HG03025 (cell line): ENCODE data around the gene KCNH2.
"Not testable (repeated sequence)": the region's sequence is repeated elsewhere in the genome, so short reads cannot be mapped to it uniquely, and the experiment has no call there.

ENCODE experiments used
- ATAC-seq: cut with Tn5 transposase; IDR thresholded peaks from one replicate; pipeline ENCODE4 v1.9.1; 2021; ENCODE audit warnings: mild to moderate bottlenecking, moderate library complexity; ENCODE audit not compliant: unreplicated experiment, low FRiP score

Gene KCNH2

DNA sequence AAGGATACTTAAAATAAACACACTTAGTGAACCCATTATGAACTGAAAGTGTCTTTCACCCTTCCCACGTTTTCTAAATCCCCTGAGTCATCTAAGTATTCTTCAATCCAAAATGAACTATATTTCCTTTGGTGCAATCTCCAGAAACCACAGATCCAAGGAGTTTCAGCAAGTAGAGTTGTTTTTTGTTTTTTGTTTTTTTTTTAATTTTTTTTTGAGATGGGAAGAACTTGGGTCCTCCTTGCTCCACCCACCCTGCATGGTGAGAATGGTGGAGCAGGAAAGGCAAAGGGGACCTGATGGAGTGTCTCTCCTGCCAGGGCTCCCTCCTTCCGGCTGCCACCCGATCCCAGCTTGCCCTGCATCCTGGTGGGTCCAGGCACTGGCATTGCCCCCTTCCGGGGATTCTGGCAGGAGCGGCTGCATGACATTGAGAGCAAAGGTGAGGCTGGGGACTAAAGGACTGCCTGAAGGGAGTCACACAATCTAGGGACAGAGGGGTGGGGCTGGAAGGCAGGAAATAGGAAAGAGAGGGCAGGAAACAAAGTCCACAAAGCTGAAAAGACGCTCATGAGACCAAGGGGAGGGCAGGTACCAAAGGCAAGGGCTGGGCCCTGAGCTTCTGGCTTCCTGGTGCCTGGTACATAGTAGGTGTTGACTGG is 34.0 kb upstream of the KCNH2 start:
- no peak for ATAC-seq

DNA sequence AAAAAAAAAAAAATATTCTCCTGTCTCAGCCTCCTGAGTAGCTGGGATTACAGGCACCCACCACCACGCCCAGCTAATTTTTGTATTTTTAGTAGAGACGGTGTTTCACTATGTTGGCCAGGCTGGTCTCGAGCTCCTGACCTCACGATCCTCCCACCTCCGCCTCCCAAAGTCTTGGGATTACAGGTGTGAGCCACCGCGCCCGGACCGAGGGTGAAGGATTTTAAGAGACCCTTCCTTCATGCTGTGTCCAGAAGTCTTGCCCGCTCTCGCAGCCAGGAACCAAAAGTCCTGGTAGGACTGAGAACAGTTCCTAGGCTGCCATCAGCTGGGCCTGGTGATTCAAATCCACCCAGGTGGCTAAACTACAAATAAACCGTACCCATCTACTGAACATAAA is 33.5 kb upstream of the KCNH2 start:
- not testable (repeated sequence) for ATAC-seq

DNA sequence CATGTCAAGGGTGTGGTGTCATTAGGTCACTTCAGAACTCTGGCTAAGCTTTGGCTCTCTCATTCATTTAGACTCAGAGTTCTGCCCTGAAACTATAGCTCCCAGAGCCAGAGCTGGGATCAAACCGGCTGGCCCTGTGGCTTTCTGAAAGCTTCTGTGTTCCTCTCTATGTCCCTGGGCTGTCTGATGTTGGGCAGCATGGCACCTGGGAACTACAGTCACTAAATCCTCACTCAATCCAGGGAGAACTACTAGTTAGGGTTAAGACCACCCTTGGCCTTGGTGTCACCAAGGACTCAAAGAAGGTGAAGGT is 32.9 kb upstream of the KCNH2 start:
- no peak for ATAC-seq

DNA sequence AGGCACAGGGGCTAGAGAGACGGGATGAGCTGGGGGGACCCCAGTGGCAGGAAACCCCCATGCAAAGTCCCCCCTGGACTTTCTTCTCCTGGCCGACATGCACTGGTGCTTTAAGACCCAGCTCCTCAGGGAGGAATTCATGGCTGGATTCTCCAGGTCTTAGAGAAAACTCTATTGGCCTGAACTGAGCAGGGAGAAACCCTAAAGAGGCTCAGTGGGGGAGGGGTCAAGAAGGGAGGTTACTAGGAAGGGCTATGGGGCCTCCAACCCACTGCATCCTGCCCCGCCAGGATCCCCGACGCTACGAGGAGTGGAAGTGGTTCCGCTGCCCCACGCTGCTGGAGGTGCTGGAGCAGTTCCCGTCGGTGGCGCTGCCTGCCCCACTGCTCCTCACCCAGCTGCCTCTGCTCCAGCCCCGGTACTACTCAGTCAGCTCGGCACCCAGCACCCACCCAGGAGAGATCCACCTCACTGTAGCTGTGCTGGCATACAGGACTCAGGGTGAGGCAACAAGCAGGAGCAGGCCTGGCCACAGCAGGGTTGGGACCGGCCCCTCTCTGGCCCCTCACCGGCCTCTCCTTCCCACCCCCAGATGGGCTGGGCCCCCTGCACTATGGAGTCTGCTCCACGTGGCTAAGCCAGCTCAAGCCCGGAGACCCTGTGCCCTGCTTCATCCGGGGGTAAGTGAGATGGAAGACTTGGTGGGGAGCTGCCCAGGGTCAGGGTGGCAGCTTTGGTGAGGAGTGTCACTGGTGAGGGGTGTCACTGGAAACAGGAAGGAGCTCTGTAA is 32.4 kb upstream of the KCNH2 start:
- ATAC-seq = no peak

DNA sequence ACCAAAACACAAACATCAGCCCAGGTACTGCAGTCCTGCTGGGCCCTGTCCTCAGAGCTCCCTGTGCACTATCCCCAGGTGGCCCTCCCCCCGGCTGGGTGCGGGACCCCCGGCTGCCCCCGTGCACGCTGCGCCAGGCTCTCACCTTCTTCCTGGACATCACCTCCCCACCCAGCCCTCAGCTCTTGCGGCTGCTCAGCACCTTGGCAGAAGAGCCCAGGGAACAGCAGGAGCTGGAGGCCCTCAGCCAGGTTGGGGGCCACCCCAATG is 31.9 kb upstream of the KCNH2 start:
- ATAC-seq = no peak

DNA sequence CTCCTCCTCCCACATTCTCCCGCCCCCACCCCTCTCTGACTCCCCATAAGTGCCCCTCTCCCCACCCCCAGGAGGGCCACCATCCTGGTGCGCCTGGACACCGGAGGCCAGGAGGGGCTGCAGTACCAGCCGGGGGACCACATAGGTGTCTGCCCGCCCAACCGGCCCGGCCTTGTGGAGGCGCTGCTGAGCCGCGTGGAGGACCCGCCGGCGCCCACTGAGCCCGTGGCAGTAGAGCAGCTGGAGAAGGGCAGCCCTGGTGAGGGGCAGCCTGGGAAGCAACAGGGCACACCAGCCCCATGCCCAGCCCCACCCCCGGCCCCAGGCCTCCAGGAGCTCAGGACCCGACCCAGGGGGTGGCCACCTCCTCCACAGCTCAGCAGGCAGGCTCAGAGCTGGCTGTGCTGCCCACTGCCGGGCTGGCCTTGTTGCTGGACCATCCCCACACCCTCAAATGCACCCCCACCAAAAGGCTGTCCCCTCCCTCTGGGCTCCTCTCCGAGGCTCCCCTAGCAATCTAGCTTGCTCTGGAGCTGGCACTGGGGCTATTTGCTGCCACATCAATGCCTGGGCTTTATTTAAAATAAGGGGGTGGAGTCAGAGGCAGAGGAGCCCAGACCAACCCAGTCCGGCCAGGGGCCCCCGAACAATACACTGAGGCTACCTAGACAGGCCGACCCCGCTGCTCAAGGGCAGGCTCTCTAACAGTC is 31.4 kb upstream of the KCNH2 start:
- ATAC-seq = no peak

DNA sequence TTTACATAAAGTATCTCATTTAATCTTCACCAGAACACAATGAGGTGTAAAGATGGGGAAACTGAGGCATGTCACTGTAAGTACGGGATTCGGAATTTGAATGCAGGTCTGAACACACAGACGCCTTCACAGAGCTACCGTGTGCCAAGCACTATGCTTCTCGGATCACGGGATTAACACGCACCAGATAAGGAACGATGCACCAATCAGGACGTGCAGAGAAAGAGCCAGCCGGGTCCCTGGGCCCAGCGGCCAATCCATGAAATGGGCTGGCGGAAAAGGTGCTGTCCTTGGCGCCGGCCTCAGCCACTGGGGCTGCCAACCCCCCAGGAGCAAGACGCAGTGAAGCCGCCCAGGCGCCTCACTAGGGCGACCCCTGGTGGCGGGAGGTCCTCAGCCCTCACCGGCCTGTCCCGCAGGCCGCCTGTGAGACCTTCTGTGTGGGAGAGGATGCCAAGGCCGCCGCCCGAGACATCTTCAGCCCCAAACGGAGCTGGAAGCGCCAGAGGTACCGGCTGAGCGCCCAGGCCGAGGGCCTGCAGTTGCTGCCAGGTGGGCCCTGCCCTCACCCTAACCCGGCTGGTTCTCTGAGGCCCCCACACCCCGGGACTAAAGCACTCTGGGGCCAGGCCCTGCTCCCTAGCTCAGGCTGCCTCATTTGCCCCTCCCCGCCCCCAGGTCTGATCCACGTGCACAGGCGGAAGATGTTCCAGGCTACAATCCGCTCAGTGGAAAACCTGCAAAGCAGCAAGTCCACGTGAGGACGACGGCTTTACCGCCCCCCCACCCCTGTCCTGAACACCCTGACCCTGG is 30.6 kb upstream of the KCNH2 start:
- no peak for ATAC-seq

DNA sequence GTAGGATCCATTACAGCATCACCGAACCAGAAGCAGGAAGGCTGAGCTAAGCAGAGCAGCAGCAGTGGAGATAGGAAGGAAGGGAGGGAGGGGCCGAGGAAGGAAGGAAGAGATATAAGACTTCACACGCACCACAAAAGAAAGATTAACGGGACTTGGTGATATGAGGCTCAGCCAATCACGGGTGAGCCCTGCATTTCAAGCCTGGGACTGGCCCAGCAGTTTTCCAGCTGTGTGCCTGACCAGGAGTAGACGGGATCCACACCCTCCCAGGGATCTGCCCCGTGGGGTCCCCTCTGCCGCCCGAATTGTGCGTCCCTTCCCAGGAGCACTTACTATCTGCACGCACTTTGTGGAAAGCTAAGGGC is 30.0 kb upstream of the KCNH2 start:
- ATAC-seq = no peak

DNA sequence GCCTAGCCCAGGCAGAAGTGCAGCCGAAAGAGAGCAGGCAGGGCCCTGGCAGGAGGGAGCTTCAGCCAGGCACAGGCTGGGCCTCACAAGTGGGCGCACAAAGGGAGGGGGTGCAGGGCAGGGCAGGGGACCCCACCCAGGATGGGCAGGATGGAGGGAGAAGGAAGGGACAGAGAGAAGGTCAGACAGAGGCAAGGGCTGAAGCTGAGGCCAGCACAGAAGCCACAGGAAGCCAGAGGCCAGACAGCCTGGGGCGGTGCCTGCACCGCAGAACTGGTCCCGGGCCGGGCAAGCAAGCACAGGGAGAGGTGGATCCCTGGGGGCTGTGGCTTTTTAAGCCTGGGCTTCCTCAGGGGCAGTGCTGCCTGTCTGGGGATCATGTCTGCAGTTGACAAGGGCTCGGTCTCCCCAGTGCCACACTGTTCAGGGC is 29.4 kb upstream of the KCNH2 start:
- no peak for ATAC-seq

DNA sequence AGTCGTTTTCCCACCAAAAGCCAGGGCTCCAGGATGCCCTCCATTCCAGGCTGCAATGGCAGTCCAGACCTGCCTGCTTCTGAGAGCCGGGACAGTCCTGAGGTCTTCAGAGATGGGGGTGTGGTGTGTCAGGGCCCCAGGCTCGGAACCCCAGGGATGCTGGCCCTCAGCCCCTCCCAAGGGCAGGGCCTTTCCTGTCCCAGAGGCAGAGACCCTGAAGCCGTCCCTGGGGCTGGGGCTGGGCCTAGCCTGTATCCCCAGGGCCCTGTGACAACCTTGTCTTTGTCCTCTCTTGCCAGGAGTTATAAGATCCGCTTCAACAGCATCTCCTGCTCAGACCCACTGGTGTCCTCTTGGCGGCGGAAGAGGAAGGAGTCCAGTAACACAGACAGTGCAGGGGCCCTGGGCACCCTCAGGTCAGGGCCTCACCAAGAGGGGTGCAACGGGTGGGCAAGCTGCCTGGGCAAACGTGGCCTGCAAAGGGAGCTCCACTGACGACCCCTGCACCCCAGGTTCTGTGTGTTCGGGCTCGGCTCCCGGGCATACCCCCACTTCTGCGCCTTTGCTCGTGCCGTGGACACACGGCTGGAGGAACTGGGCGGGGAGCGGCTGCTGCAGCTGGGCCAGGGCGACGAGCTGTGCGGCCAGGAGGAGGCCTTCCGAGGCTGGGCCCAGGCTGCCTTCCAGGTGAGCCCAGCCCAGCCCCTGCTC is 28.6 kb upstream of the KCNH2 start:
- ATAC-seq = no peak

DNA sequence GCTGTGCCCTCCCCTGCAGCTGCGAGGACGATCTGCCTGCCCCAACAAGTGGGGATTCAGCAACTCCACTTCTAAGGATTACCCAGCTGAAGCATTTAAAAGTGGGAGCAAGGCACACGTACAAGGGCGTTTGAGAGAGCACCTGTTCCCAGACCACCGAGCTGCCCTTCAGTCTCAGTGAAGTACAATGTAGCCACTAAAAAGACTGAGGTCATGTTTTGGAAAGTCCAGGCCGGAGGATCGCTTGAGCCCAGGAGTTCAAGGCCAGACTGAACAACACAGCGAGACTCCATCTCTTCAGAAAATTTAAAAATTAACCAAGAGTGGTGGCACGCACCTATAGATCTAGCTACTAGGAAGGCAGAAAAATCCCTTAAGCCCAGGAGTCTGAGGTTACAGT is 27.4 kb upstream of the KCNH2 start:
- no peak for ATAC-seq

DNA sequence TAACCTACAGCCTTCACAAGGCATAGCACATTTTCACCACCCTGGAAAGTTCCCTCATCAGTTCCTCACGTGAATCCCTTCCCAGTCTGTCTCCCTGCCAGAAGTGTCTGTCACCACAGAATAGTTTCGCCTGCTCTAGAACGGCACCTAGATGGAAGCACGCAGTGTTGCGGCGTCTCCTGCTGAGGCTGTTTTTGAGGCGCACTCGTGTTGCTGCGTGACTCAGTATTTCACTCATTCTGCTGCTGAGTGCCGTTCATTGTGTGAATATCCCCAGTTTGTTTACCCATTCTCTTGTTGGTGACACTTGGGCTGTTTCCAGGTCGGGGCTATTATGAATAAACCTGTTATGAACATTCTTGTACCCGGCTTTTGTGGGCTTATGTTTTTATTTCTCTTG is 25.5 kb upstream of the KCNH2 start:
- ATAC-seq = no peak

DNA sequence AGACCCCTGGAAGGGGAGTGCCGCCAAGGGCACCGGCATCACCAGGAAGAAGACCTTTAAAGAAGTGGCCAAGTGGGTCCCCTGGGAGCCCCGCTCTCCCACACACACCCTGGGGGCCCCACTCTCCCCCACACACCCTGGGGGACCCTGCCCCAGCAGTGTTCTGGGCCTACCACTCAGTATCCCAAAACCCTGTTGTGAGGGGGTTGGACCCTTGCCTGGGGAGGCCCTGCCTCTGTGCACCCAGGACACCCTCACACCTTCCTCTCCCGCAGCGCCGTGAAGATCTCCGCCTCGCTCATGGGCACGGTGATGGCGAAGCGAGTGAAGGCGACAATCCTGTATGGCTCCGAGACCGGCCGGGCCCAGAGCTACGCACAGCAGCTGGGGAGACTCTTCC is 23.4 kb upstream of the KCNH2 start:
- no peak for ATAC-seq

DNA sequence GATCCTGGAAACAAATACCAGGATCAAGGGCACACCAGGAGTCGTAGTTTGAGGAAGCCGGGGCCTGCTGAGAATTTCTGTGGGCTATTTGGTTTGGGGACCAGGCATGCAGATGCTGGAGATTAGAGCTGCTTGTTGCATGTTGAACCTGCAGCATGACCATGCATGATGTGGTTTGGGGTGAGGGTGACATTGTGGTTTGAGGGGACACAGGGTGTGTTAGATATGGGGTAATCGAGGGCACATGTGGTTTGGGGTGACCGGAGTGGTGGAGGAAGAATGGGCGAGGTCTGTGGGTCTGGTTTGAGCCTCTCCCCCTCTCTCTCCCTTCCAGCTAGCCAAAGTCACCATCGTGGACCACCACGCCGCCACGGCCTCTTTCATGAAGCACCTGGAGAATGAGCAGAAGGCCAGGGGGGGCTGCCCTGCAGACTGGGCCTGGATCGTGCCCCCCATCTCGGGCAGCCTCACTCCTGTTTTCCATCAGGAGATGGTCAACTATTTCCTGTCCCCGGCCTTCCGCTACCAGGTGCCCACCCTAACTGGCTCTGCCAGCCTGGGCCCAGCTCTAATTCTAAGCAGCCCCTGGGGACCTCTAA is 22.9 kb upstream of the KCNH2 start:
- ATAC-seq = no peak

DNA sequence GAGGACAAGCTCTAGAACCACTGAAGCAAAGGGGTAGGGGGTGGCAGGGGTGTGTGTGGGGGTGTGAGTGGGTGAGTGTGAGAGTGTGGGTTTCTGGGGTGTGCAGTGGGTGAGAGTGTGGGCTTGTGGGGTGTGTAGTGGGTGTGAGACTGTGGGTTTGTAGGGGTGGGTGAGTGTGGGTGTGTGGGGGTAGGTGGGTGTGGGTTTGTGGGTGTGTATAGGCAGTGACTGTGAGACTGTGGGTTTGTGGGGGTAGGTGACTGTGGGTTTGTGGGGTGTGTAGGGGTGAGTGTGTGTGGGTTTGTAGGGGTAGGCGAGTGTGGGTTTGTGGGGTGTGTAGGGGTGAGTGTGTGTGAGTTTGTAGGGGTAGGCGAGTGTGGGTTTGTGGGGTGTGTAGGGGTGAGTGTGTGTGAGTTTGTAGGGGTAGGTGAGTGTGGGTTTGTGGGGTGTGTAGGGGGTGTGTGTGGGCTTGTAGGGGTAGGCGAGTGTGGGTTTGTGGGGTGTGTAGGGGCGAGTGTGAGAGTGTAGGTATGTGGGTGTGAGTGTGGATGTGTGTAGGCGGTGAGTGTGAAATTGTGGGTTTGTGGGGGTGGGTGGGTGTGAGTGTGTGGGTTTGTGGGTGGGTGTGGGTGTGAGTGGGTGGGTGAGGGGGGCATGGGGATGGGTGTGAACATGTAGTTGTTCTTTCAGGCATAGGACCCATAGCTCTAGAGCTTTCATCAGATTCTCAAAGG is 21.5 kb upstream of the KCNH2 start:
- ATAC-seq = no peak

DNA sequence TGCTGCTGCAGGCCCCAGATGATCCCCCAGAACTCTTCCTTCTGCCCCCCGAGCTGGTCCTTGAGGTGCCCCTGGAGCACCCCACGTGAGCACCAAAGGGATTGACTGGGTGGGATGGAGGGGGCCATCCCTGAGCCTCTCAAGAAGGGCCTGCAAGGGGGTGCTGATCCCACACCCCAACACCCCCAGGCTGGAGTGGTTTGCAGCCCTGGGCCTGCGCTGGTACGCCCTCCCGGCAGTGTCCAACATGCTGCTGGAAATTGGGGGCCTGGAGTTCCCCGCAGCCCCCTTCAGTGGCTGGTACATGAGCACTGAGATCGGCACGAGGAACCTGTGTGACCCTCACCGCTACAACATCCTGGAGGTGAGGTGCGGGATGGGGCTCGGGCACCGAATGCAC is 20.9 kb upstream of the KCNH2 start:
- no peak for ATAC-seq

DNA sequence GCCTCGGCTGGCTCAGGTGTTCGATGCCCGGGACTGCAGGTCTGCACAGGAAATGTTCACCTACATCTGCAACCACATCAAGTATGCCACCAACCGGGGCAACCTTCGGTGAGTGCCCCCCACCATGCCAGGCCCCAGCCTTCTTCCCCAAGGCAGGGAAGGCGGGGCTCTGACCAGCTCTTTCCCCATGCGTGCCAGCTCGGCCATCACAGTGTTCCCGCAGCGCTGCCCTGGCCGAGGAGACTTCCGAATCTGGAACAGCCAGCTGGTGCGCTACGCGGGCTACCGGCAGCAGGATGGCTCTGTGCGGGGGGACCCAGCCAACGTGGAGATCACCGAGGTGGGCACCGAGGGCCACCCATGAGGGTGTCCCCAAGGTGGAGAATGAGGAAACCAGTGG is 20.2 kb upstream of the KCNH2 start:
- ATAC-seq = no peak

DNA sequence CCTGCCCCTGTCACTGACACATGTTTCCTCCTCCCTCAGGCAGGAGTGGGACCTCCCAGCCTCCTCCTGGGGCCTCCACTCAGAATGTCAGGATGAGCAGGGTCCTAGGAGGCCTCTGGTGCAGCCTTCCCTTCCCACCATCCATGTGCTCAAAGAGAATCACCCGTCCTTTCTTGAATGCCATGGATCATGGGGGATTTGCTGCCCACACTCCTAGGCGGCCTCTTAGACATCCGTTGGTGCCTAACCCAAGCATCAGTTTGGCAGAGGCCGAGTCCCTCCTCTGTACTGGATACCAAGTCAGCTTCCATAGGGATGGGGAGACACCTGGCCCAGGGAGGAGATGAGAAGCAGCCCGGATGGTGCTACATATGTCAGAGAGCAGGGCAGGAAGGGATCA is 19.7 kb upstream of the KCNH2 start:
- no peak for ATAC-seq

DNA sequence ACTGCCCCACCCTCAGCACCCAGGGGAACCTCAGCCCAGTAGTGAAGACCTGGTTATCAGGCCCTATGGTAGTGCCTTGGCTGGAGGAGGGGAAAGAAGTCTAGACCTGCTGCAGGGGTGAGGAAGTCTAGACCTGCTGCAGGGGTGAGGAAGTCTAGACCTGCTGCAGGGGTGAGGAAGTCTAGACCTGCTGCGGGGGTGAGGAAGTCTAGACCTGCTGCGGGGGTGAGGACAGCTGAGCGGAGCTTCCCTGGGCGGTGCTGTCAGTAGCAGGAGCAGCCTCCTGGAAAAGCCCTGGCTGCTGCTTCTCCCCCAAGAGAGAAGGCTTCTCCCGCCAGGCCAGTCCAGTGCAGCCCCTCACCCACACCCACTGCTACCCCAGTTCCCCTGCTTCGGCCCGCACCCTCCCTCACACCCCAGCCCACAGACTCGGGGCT is 19.0 kb upstream of the KCNH2 start:
- no peak for ATAC-seq
